SK-N-DZ (cell line): ENCODE results near the gene ARHGAP4. TPM values are rescaled to one million over a fixed set of nuclear protein-coding genes. Genes with fewer than 3 reads are reported as not detected.

Experiments
- DNase-seq: peaks from one replicate; pipeline ENCODE4 v3.0.0-alpha.2; 2015; ENCODE audit warnings: low spot score
- polyA plus RNA-seq, 2 experiments: library from polyadenylated mRNA; depleted of rRNA; stranded (reverse); fragments of >200 nt; gene quantifications; 2 replicates each; pipeline ENCODE4 v1.2.3, GENCODE V29; 2014

The ARHGAP4 gene
- 10.6 and 14.9 TPM in 2 replicates for polyA plus RNA-seq (2014; cell fraction: cytosol; rRNA removed)
- 128 and 146 TPM in 2 replicates for polyA plus RNA-seq (2014; cell fraction: nucleus; rRNA removed)

DNA sequence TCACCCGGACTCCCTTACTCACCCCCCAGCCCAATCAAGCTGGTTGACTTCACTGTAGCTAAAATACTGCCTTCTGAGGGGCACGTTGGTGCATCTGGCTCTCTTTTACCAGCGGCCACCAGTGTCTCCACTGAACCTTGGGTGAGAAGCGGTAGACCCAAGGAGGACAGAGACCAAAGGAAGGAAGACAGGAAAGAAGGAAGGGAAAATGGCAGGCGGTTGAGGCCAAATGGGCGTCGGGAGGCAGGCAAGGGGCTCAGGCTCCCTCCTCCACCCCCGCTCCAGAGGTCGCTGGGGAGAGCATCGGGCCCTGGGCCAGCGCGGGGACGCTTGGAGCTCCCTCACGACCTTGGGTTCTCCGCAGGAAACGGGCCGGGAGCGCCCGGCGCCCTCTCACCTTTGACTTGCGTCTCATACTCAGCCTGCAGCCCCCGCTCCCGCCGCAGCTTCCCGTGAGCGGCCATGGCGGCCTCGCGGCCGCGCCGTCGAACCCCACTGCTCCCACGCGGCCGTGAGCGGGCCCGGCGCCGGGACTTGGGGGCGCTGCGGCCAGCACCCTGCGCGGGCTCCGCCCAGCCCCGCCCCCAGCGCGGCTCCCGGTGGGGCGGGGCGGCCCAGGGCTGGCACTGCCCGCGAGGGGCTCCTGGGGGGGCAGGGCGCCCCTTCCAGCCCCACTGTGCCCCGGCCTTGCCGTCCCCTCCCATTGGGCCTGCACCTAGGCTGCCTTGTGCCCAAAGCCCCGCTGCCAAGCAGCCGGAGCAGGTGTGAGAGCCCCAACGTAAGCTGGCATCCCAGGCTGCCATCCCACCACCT is at the start of gene ARHGAP4:
TSS of gene ARHGAP4 (minus strand) at position 526 of the 813 bp plus-strand sequence. CDS start at position 464, 62 bp downstream.
- no peak for DNase-seq

DNA sequence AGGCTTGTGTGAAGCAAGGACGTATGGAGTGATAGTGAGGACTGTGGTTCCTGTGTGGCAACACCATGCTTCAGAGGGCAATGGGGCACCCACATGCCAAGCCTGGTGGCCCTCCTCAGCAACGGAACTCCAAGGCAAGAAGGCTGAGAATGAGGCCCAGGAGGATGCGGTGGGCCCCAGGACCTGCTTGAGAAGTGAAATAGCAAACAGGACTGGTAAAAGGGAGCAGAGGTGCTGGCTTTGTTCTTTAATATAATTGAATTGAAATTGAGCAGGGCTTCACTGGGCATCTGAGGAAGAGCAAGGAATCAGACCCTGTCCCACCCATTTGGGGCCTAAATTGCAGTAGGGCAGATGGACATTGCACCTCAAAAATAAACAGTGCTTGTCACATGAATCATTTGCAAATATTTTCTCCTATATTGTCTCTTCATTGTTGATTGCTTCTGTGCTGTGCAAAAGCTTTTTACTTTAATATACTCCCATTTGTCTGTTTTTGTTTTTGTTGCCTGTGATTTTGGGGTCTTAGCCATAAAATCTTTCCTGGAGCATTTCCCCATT is 48.7 kb upstream of the ARHGAP4 start:
- DNase-seq, result no peak

DNA sequence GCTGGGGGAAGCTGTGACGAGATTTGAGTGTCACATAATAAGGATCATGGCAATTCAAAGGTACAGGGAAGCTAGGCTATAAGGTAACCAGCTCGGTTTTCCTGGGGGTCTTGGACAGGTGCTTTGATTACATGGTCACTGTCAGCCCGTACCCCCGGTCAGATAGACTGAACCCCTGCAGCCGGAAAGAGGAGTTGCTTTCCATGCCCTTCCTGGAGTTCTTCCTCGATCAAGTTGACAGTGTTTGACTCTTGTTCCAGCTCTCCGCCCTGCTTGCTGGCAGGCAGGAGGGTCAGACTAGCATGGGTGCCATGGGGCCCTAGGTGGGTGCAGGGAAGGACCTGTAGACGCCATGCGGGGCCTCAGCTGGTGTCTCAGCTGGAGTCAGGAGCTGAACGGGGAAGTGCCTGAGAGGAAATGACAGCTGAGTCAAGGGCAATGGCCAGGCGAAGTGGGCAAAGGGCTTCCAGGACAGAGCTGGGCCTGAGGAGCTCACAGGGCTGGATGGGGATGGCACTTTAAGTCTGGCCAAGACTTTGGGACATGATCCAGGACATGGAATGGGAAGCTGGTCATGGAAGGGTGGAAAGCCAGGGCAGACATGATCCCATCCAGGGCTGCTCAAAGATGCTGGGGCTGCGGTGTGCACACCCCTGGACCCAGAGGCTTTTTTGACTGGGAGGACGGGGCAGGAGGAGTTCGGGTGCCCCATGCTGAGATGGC is 48.1 kb upstream of the ARHGAP4 start:
- DNase-seq, result no peak

DNA sequence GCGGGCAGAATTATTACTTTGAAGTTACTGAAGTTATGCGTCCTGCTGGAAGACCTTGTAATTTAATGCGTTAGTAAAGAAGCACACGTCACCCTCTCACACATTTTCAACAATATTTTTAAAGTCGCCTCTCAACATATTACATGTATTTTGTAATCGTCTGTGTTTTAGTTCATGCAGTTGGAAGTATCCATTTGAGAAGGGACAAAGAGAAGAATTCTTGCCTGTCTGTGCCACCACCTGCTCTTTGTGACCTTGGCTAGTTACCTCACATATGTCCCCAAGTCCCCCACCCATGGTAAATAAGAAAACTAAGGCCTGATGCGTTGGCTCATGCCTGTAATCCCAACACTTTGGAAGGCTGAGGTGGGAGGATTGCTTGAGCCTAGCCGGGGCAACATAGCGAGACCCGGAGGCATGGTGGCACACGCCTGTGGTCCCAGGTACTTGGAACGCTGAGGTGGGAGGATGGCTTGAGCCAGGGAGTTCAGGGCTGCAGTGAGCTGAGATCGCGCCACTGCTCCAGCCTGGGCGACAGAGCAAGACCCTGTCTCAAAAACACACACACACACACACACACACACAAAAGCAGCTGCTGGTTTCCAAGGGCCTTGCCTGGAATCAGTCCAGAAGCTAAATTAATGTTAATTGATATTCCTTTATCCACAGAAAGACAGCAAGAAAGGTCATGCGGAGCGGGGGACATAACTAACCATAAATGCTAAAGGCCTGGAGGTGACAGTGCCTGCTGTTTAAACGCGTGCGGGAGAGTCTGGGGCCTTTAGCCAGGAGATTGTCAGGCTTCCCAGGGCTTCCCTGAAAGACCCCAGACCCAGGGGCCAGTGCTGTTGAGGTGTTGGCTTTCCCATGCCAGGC is 47.3 kb upstream of the ARHGAP4 start:
- peak; percentile 13 for DNase-seq

DNA sequence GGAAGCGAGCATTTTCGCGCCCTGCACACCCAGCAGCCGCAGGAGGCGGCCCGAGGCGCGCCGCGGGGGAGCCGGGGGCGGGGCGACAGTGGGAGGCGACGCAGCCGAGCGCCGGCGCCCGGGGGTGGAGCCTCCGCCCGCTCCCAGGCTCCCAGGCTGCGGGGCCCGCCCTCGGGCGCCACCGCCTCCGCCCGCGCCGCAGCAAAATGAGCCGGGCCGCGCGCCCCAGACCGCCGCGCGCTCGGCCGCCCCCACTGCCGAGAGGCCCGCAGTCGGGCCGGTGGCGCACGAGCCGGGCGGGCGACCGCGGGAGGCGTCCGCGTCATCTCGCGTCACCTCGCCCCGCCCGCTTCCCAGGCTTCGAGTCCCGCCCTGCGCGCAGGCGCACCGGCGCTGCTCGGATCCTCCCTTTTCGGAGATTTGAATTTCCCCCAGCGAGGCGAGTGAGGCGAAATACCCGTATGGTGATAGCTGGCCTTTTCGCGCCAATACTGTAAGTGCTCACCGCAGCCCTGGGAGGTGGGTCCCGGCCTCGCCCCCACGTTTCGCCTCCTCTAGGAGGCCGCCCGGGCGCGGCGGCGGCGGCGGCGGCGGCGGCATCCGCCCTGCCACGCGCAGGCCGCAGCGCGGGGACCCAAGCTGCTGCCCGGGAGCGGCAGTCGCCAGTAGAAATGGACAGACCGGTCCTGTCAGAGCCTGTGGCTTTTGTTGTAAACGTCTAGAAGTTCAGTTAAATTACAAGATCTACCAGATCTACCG is 46.5 kb upstream of the ARHGAP4 start, which contains the start of gene TMEM187:
TSS of gene TMEM187 (plus strand) at position 387 of the 759 bp plus-strand sequence. CDS start 9,309 bp downstream, outside the sequence.
- peak; percentile 94 for DNase-seq

DNA sequence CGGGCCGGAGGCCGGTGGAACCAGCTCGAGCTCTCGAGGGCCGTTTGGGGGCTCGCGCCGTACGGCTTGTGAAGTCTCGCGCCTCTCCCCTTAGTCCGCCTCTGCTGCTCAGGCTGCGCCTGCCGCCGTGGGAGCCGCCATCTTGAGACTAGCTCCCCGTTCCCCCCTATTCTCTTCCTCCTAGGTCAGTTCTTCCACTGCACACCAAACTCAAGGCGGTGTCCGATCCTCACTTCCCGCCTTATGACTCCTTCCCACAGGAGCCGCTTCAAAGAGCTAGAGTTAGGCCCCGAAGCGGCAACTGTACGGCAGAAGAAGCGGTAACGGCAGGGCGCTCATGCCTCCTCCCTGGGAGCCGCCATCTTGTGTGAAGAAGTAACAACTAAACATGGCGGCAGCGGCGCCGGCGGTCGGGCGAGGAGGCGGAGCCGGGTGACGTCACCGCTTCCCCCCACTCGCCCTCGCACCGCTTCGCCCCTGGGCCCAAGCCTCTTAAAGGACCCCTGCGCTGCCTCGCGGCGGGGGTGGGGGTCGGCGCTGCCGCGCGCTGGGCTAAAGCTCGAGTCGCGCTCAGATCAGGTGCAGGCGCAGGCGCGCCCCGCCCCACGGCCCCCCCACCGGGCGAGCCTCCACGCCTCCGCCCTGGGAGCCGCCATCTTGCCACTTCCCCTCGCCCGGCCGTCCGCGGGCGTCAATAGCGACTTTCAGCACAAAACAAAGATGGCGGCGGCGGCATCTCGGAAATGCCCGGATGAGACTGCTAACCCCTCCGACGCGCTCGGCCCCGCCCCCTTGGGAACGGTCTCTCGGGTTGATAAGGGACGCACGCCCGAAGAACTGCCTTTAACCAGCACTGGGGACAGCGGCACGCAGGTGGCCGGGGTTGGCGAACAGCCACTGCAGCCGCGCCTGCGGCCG is 45.6 kb upstream of the ARHGAP4 start, which contains the start of gene HCFC1:
TSS of gene HCFC1 (minus strand) at position 369 of the 918 bp plus-strand sequence. CDS start 978 bp downstream, outside the sequence.
- DNase-seq, result peak; percentile 95

DNA sequence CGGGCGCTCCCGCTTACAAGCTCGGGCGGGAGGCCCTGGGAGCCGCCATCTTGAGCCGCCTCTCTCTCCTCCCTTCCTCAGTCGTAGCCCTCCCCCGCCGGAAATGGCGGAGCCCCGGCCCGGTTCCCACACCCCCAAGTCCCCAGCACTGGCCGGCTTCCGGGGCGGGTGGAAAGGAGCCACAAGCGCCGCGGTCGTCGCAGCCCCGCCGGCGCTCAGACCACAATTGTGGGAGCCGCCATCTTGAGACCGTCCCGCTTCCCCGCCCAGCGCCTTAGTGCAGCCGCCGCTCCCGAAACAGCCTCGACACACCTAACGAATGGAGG is 45.0 kb upstream of the ARHGAP4 start:
- DNase-seq, result peak; percentile 87

DNA sequence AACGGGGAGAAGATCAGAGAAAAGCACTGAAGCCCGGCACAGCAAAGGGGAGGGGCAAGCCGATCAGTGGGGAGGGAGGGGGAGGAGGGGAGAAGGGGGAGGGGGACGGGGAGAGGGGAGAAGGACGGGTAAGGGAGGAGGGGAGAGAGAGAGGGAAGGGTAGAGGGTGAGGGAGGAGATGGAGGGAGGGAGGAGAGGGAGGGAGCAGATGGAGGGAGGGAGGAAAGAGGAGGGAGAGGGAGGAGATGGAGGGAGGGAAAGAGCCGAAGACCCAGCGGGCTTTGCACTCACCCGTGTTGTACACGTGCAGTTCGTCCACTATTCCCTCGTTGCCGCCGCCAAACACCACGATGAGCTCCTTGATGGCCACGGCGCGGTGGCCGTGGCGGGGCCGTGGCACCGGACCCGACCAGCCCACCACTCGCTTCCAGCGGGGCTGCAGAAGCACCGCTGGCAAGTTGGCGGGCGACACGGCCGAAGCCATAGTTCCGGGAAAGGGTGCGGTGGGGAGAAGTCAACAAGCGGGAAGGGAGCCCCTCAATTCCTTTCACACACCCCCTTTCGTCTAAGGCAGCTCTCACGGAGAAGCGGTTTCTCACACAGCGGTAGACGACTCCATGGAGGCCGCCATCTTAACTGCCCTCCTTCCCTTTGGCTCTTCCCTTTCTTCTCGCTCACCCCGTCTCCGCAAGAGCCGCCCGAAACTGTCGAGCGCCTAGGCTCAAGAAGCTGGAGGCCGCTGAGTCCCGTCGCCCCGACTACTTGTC is 44.5 kb upstream of the ARHGAP4 start:
- peak; percentile 62 for DNase-seq

DNA sequence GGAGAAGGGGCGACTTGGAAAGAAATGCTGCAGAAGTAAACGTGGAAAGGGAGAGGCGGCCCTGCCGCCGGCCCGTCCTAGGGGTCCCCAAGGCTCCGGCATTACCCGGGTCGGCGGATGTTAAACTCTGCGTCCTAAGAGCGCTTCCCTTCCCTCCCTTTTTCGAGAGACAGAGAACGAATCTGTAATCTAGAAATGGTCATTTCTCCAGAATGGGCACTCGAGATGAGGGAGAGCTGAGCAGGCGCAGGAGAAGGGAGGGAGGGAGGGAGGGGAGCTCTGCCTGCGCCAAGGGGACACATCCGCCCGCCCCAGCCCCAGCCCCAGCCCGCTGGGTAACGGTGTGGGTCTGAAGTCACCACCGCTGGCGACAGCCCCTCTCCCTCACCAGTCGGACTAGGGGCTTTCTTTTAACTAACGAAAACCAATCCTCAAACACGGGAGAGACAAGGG is 43.9 kb upstream of the ARHGAP4 start:
- DNase-seq, result no peak

DNA sequence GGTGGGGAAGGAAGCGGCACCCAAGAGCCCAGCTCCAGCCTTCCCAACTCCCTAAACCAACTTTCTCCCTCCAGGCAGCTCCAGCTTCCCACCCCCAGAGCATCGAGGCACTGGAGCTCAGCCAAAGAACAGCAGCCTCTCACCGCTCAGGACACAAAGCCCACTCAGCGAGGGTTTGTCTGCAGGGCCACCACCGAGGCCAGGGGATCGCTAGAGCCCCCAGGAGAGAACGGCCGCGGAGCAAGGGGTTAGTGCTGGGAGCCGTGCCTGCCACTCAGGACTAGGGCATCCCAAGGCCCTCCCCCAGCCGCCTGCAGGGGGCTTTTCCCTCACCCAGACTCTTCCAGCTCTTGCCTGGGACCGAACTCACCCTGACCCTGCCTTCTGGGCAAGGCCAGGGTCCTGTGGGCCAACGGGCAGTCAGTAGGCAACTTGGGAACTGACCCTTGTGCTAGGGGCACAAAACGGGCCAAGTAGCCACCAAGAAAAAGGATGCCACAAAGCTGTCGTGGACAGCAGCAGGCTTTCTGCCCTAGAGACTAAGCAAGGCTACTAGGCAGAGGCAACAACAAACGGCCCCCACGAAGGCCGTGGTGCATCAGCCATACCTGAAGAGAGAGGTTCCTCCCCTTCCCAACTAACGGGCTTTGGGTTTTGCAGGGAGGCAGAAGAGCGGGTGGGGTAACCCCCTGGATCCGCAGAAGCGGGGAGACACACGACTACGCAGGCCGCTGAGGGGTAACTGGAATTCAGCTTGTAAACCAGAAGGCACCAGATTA is 43.2 kb upstream of the ARHGAP4 start:
- DNase-seq, result no peak

DNA sequence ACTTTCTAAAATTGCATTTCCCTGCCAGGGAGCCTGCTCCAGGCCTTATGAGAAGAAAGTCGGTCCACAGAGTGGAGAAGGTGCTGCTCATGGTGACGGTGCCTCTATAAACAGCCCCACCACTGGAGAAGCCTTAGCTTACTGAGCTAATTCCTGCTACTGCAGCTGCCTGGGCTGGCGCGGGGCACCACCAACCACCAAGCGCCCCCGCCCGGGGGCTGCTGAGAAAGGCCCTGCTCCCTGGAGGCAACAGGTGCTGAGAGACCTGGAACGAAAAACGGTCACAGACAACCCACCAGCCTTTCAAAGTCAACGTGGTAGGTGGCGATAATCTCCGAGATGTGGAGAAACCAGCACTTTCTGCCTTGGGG is 42.7 kb upstream of the ARHGAP4 start:
- no peak for DNase-seq

DNA sequence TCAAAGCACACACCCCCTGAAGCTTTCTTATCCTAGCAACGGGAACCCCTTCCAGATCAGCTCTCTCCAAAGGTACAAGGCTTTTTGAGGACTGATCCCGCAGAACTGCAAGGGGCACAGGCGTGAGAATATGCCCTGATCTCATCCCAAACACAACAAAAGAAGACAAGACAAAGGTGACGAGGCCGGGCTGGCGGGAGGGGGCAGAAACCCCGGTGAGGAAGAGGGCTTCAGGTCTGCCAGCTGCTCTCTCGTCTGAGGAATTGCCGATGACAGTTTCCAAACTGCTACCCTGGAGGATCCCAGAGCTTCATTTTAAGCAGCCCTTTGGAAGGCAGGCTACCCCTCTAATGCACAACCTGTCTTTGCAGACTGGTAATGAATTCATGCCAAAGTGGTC is 42.2 kb upstream of the ARHGAP4 start:
- DNase-seq, result no peak

DNA sequence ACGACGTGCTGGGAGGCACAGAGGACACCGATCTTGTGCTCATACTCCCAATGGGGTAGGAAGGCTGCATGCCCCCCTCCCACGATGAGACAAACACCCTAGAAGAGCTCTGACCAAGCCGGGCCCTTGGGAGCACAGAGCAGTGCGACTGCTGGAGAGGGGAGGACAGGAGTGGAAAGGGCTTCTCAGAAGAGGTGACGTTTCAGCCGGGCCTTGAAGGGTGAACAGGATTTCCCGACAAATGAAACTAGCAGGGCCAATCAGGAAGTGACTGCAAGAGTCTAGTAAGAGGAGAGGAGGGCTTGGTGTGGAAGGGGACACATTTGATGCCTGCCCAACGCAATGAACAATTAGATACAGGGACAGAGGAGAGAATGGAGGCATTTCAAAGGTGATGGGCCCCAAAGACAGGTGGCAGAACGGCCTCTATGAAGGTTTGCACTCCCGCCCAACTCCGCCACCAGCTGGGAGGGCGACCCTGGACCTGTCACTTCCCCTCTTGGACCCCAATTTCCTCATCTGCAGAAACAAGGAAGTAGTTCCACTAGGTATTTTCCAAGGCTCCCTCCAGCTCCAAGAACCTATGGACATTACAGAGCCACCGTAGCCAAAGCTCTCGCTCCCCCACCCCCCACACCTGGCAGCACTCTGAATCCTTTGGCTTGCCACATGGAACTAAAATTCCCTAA is 41.6 kb upstream of the ARHGAP4 start:
- DNase-seq, result no peak

DNA sequence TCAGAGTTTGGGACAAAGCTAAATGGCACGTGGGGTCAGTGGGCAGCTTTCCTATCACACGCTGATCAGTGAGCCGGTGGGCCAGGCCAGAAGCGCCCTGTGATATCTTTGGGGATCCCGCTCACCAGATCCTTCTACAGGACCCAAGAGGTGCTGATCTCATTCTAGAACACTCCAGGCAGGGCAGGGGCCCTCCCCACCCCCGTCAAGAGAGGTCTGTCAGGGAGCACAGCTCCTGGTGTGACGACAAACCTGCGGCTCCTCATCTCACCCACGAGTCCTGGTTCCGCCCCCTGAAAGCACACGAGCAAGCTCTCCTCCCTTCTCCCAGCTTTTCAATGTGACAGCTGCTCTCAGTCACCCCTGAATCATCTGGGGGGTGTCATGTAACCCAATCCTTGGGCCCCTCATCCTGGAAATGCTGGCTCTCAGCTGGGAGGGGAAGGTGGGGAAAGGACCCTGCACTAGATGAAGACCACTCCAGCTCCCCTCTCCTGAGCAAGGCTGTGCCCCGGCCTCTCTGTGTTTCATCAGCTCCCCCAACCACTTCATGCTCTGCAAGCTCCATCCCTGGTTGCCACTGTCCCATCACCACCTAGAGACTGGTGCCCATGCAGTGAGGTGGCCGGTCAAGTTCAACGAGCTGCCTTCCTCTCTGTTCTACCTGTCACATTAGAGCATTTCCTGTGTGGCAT is 40.9 kb upstream of the ARHGAP4 start:
- DNase-seq, result no peak

DNA sequence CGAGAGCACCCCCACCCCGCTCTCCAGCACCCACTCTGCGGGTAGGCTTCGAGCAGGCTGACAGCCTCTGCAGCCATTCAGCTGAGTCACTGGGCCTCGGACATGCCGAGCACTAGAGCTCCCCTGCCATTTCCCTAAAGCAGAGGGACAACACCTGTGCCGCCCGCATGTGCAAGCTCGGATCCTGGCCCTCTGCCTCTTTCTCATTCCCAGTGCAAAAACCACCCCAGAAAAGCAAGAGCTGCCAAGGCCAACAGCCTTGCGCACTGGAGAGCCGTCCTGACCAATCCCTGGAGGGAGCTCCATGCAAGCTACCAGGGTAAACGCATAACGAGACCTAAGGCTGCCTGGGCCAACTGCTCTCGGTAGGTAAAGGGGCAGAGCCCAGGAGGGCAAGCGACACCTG is 40.2 kb upstream of the ARHGAP4 start:
- DNase-seq, result no peak

DNA sequence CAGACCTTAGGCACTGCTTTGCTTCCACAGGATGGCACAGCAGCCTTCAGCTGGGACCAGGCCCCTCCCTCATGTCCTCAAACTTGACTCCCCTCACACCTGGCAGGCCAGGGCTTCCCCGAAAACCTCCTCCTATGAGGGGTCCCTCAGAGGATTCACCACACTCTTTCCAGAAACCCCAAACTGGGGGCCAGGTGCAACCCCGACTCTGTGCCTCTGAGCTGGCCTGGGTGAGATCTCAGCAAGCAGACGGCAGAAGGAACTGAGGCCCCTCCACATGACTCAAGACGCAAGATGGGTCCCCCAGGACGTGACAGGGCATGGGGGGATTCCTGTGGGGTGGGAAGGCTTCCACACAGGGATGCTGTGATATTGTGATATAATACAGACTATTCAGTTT is 39.3 kb upstream of the ARHGAP4 start:
- DNase-seq, result no peak

DNA sequence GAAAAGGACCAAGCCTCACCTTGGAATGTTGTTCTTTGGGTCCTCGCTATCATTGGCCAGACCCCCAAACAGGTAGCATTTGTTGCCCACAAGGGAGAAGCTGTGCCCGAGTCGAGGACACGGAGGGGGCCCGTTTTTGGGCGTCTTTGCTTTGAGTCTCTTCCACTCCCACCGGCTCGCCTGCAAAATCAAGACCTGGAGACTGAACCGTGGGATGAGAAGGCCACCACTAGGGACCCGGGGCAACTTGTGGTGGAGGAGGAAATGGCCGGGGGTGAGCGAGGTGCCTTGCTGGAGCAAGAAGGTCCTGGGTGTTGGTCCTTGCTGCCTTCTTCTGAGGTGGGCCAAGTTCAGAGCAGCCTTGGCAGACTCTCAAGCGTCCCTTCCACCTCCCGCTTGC is 38.0 kb upstream of the ARHGAP4 start:
- no peak for DNase-seq
